ENCODE data around the gene AKT2. TPM values are rescaled to one million over a fixed set of nuclear protein-coding genes. Genes with fewer than 3 reads are reported as not detected.

AKT2 gene
- total and polyA plus RNA-seq, 2 of the 8 experiments (the other 6 are each of a cell fraction or from before 2014, with no cell fraction given), result 151 to 183 TPM

DNA sequence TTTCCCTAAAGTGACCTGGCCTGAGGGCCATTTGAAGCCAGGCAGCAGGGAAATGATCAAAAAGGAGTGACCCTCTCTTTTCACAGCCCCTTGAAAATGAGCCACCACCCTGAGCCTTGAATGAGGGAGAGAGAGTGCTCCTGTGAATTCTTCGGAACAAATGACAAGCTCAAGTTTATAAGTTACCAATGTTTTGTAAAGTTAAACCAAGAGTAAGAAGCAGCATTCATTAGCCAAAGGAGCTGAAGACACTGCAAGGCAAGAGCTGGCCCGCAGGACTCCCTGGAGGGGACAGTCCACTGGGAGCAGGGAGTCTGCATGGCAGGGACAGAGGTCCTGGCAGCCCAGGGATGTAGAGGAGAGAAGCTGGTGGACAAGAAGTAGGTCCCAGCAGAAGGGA lies 42.0 kb downstream of the AKT2 start (continued):
- TF ChIP-seq, protein P1, sequence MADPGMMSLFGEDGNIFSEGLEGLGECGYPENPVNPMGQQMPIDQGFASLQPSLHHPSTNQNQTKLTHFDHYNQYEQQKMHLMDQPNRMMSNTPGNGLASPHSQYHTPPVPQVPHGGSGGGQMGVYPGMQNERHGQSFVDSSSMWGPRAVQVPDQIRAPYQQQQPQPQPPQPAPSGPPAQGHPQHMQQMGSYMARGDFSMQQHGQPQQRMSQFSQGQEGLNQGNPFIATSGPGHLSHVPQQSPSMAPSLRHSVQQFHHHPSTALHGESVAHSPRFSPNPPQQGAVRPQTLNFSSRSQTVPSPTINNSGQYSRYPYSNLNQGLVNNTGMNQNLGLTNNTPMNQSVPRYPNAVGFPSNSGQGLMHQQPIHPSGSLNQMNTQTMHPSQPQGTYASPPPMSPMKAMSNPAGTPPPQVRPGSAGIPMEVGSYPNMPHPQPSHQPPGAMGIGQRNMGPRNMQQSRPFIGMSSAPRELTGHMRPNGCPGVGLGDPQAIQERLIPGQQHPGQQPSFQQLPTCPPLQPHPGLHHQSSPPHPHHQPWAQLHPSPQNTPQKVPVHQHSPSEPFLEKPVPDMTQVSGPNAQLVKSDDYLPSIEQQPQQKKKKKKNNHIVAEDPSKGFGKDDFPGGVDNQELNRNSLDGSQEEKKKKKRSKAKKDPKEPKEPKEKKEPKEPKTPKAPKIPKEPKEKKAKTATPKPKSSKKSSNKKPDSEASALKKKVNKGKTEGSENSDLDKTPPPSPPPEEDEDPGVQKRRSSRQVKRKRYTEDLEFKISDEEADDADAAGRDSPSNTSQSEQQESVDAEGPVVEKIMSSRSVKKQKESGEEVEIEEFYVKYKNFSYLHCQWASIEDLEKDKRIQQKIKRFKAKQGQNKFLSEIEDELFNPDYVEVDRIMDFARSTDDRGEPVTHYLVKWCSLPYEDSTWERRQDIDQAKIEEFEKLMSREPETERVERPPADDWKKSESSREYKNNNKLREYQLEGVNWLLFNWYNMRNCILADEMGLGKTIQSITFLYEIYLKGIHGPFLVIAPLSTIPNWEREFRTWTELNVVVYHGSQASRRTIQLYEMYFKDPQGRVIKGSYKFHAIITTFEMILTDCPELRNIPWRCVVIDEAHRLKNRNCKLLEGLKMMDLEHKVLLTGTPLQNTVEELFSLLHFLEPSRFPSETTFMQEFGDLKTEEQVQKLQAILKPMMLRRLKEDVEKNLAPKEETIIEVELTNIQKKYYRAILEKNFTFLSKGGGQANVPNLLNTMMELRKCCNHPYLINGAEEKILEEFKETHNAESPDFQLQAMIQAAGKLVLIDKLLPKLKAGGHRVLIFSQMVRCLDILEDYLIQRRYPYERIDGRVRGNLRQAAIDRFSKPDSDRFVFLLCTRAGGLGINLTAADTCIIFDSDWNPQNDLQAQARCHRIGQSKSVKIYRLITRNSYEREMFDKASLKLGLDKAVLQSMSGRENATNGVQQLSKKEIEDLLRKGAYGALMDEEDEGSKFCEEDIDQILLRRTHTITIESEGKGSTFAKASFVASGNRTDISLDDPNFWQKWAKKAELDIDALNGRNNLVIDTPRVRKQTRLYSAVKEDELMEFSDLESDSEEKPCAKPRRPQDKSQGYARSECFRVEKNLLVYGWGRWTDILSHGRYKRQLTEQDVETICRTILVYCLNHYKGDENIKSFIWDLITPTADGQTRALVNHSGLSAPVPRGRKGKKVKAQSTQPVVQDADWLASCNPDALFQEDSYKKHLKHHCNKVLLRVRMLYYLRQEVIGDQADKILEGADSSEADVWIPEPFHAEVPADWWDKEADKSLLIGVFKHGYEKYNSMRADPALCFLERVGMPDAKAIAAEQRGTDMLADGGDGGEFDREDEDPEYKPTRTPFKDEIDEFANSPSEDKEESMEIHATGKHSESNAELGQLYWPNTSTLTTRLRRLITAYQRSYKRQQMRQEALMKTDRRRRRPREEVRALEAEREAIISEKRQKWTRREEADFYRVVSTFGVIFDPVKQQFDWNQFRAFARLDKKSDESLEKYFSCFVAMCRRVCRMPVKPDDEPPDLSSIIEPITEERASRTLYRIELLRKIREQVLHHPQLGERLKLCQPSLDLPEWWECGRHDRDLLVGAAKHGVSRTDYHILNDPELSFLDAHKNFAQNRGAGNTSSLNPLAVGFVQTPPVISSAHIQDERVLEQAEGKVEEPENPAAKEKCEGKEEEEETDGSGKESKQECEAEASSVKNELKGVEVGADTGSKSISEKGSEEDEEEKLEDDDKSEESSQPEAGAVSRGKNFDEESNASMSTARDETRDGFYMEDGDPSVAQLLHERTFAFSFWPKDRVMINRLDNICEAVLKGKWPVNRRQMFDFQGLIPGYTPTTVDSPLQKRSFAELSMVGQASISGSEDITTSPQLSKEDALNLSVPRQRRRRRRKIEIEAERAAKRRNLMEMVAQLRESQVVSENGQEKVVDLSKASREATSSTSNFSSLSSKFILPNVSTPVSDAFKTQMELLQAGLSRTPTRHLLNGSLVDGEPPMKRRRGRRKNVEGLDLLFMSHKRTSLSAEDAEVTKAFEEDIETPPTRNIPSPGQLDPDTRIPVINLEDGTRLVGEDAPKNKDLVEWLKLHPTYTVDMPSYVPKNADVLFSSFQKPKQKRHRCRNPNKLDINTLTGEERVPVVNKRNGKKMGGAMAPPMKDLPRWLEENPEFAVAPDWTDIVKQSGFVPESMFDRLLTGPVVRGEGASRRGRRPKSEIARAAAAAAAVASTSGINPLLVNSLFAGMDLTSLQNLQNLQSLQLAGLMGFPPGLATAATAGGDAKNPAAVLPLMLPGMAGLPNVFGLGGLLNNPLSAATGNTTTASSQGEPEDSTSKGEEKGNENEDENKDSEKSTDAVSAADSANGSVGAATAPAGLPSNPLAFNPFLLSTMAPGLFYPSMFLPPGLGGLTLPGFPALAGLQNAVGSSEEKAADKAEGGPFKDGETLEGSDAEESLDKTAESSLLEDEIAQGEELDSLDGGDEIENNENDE (IDR thresholded peaks at IDR 0.05; ENCODE audit: insufficient replicate concordance, low read length), result no peak
- TF ChIP-seq FOSL1 (IDR thresholded peaks at IDR 0.05; ENCODE audit: insufficient read depth, low read depth, low read length) (no peak), SUZ12 (IDR thresholded peaks at IDR 0.05; ENCODE audit: low read length) (no peak), SAP30 (IDR thresholded peaks at IDR 0.05; ENCODE audit: insufficient read depth, insufficient replicate concordance, low read length) (no peak), PHF8 (conservative IDR thresholded peaks at IDR 0.05; ENCODE audit: low read depth, low read length) (no peak), POLR2AphosphoS5 (IDR thresholded peaks at IDR 0.05; ENCODE audit: low read depth, low read length) (no peak), CREB1 (IDR thresholded peaks at IDR 0.05) (no peak), JUN (IDR thresholded peaks at IDR 0.05; ENCODE audit: low read depth, low read length) (no peak), BACH1 (IDR thresholded peaks at IDR 0.05; ENCODE audit: low read length) (no peak), RBBP5 (IDR thresholded peaks at IDR 0.05; ENCODE audit: borderline replicate concordance, low read depth, low read length) (no peak)

Data from H1 (cell line).